Neutrophil (primary cell): ENCODE results near the gene STK40.
A peak's percentile ranks its signal among the peaks of the same experiment; 100 is the strongest.

Experiments used
- H3K27ac ChIP-seq: fragments of 200-600 bp; sonication (generic); 2 replicates; pipeline ENCODE4 v1.5.1; 2016; ENCODE audit warnings: mild to moderate bottlenecking, moderate library complexity
- H3K27me3 ChIP-seq: fragments of 200-600 bp; sonication (generic); 2 replicates; pipeline ENCODE4 v1.6.0; 2016; ENCODE audit warnings: mild to moderate bottlenecking
- H3K36me3 ChIP-seq: fragments of 200-600 bp; sonication (generic); 2 replicates; pipeline ENCODE4 v1.5.1; 2017
- H3K4me1 ChIP-seq, 2 experiments: fragments of 200-600 bp in 1 of 2; sonication (generic) in 1 of 2; 1 replicate in 1 of 2; 2 replicates in 1 of 2; pipeline versions ENCODE4 v1.5.1 to v1.6.1; 2013 to 2016; ENCODE audit warnings: low read depth in 1 of 2, low read length in 1 of 2, mild to moderate bottlenecking in 1 of 2, moderate library complexity in 1 of 2; ENCODE audit not compliant: control insufficient read depth in 1 of 2, insufficient read depth in 1 of 2
- H3K4me3 ChIP-seq, 2 experiments: fragments of 200-600 bp in 1 of 2; sonication (generic) in 1 of 2; 1 replicate in 1 of 2; 2 replicates in 1 of 2; pipeline ENCODE4 v1.5.1; 2013 to 2016; ENCODE audit warnings: low read depth in 1 of 2, low read length in 1 of 2, mild to moderate bottlenecking in 1 of 2, moderate library complexity in 1 of 2
- H3K9me3 ChIP-seq: fragments of 200-600 bp; sonication (generic); 2 replicates; pipeline ENCODE4 v1.5.1; 2016
- TF ChIP-seq, protein P1 (sequence below): fragments of 200-600 bp; sonication (generic); IDR thresholded peaks from 2 replicates; pipeline ENCODE4 v1.5.1; 2016; ENCODE audit warnings: antibody characterized with exemption

STK40 gene

GRCh38 chr1:36342426-36343185 lies 43.1 kb downstream of the STK40 start:
- Histone ChIP-seq H3K4me1 (peaks cover 56 to 61% of the 10 kb centered on the region in 2 experiments), H3K27ac (peak overlapping the region; percentile 88), H3K4me3 (peak overlapping the region in 1 of 2 experiments; percentile 2), H3K36me3 (peaks cover 86% of the 10 kb centered on the region), H3K9me3 (no peaks in the 10 kb centered on the region), H3K27me3 (no peaks in the 10 kb centered on the region)
- TF ChIP-seq, protein P1, sequence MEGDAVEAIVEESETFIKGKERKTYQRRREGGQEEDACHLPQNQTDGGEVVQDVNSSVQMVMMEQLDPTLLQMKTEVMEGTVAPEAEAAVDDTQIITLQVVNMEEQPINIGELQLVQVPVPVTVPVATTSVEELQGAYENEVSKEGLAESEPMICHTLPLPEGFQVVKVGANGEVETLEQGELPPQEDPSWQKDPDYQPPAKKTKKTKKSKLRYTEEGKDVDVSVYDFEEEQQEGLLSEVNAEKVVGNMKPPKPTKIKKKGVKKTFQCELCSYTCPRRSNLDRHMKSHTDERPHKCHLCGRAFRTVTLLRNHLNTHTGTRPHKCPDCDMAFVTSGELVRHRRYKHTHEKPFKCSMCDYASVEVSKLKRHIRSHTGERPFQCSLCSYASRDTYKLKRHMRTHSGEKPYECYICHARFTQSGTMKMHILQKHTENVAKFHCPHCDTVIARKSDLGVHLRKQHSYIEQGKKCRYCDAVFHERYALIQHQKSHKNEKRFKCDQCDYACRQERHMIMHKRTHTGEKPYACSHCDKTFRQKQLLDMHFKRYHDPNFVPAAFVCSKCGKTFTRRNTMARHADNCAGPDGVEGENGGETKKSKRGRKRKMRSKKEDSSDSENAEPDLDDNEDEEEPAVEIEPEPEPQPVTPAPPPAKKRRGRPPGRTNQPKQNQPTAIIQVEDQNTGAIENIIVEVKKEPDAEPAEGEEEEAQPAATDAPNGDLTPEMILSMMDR = peak; percentile 81

GRCh38 chr1:36341626-36342320 lies 44.0 kb downstream of the STK40 start:
- Histone ChIP-seq H3K27me3 (no peaks in the 10 kb centered on the region), H3K36me3 (peaks cover 78% of the 10 kb centered on the region), H3K27ac (peak overlapping the region; percentile 88), H3K9me3 (no peaks in the 10 kb centered on the region), H3K4me1 (peaks cover 62 to 65% of the 10 kb centered on the region in 2 experiments), H3K4me3 (no peak overlapping the region)
- TF ChIP-seq, protein P1 = no peak

- H3K36me3 ChIP-seq = peaks cover 57% of the 10 kb centered on the region
Measured at GRCh38 chr1:36339615-36340014, 46.1 kb downstream of the STK40 start.

GRCh38 chr1:36339215-36339614 lies 46.5 kb downstream of the STK40 start:
- peak overlapping the region; percentile 88 for H3K27ac ChIP-seq
- no peaks in the 10 kb centered on the region for H3K27me3 ChIP-seq
- TF ChIP-seq, protein P1 = no peak
- H3K4me3 ChIP-seq = peak overlapping the region in 1 of 2 experiments; percentile 22
- peaks cover 56 to 59% of the 10 kb centered on the region in 2 experiments for H3K4me1 ChIP-seq
- H3K36me3 ChIP-seq = peaks cover 53% of the 10 kb centered on the region
- no peaks in the 10 kb centered on the region for H3K9me3 ChIP-seq

More at GRCh38 chr1:36339615-36340014, 46.1 kb downstream of the STK40 start:
- TF ChIP-seq, protein P1 = no peak
- Histone ChIP-seq H3K4me3 (no peak overlapping the region), H3K27me3 (no peaks in the 10 kb centered on the region), H3K9me3 (no peaks in the 10 kb centered on the region), H3K4me1 (peaks cover 60 to 62% of the 10 kb centered on the region in 2 experiments), H3K27ac (peak overlapping the region; percentile 88)

GRCh38 chr1:36337830-36338229 lies 47.9 kb downstream of the STK40 start:
- peaks cover 39% of the 10 kb centered on the region for H3K36me3 ChIP-seq
- H3K4me1 ChIP-seq = peaks cover 42 to 45% of the 10 kb centered on the region in 2 experiments
- no peaks in the 10 kb centered on the region for H3K27me3 ChIP-seq
- H3K27ac ChIP-seq = peak overlapping the region; percentile 88
- TF ChIP-seq, protein P1 = no peak
- no peaks in the 10 kb centered on the region for H3K9me3 ChIP-seq
- H3K4me3 ChIP-seq = no peak overlapping the region
